IMR-90 (cell line): ENCODE results near the gene TNFRSF4. TPM values are rescaled to one million over a fixed set of nuclear protein-coding genes. Genes with fewer than 3 reads are reported as not detected.
A peak's percentile ranks its signal among the peaks of the same experiment; 100 is the strongest.

Source experiments
- ATAC-seq: fragments of 200-7000 bp; cut with Tn5 transposase; 2 replicates; pipeline ENCODE4 v1.9.1; 2020; ENCODE audit warnings: low read depth, mild to moderate bottlenecking, moderate library complexity
- BruUV-seq: library from RNA; stranded (reverse); fragments of 400-500 nt; replicated peaks from 2 replicates; lab custom pipeline; 2021; lab: Mats Ljungman, UMichigan
- CTCF ChIA-PET: fragments of 300-600 bp; formaldehyde crosslinking; extraction: SDS; loops from one replicate; lab custom pipeline; 2021; ENCODE audit warnings: antibody characterized with exemption; lab: Yijun Ruan, JAX
- POLR2A ChIA-PET: fragments of 300-600 bp; sonication (Branson Sonifier 250); formaldehyde crosslinking; loops from one replicate; lab custom pipeline; 2022; ENCODE audit warnings: antibody characterized with exemption; ENCODE audit not compliant: unreplicated experiment; lab: Charles Lee
- DNase-seq: peaks from one replicate; pipeline ENCODE4 v3.0.0; 2013
- H2AFZ ChIP-seq: replicated peaks from 2 replicates; pipeline ENCODE3; 2013; ENCODE audit warnings: low read length, mild to moderate bottlenecking; ENCODE audit not compliant: poor library complexity
- H2AK5ac ChIP-seq: 2 replicates; pipeline ENCODE4 v1.6.1; 2013; ENCODE audit warnings: low read depth, low read length, inconsistent platforms
- H2AK9ac ChIP-seq: replicated peaks from 2 replicates; pipeline ENCODE3; 2013; ENCODE audit warnings: mild to moderate bottlenecking, low read depth, low read length, moderate library complexity; ENCODE audit not compliant: poor library complexity
- H2BK120ac ChIP-seq: 2 replicates; pipeline ENCODE4 v1.6.1; 2013; ENCODE audit warnings: low read depth, low read length, inconsistent platforms
- H2BK15ac ChIP-seq: 3 replicates; pipeline ENCODE4 v1.6.1; 2013; ENCODE audit warnings: low read depth, low read length, inconsistent platforms
- H2BK20ac ChIP-seq: 2 replicates; pipeline ENCODE4 v1.6.1; 2013; ENCODE audit warnings: low read depth, mild to moderate bottlenecking, inconsistent platforms, low read length, moderate library complexity
- H2BK5ac ChIP-seq: 2 replicates; pipeline ENCODE4 v1.6.1; 2013; ENCODE audit warnings: mild to moderate bottlenecking, low read depth, low read length, inconsistent platforms; ENCODE audit not compliant: poor library complexity, severe bottlenecking
- H3K14ac ChIP-seq: replicated peaks from 2 replicates; pipeline ENCODE4 v1.6.1; 2013; ENCODE audit warnings: low read depth, low read length, inconsistent platforms
- H3K18ac ChIP-seq: 2 replicates; pipeline ENCODE4 v1.6.1; 2013; ENCODE audit warnings: low read depth, low read length, control low read depth
- H3K23ac ChIP-seq: 2 replicates; pipeline ENCODE4 v1.6.1; 2013; ENCODE audit warnings: low read depth, low read length, inconsistent platforms
- H3K27ac ChIP-seq: 2 replicates; pipeline ENCODE4 v1.5.1; 2013; ENCODE audit warnings: mild to moderate bottlenecking, control low read depth, low read length; ENCODE audit not compliant: insufficient read depth
- H3K27me3 ChIP-seq: 2 replicates; pipeline ENCODE4 v1.6.1; 2013; ENCODE audit warnings: low read length; ENCODE audit not compliant: control insufficient read depth, insufficient read depth
- H3K36me3 ChIP-seq: 2 replicates; pipeline ENCODE4 v1.6.1; 2013; ENCODE audit warnings: low read length, mixed read lengths; ENCODE audit not compliant: control insufficient read depth, insufficient read depth
- H3K4ac ChIP-seq: 2 replicates; pipeline ENCODE4 v1.6.1; 2013; ENCODE audit warnings: low read depth, low read length, inconsistent platforms
- H3K4me1 ChIP-seq: 2 replicates; pipeline ENCODE4 v1.6.1; 2013; ENCODE audit warnings: low read length, mixed read lengths; ENCODE audit not compliant: control insufficient read depth, insufficient read depth
- H3K4me2 ChIP-seq: 2 replicates; pipeline ENCODE4 v1.6.1; 2013; ENCODE audit warnings: low read depth, mild to moderate bottlenecking, control low read depth, low read length, moderate library complexity
- H3K4me3 ChIP-seq: 2 replicates; pipeline ENCODE4 v1.5.1; 2013; ENCODE audit warnings: low read depth, mild to moderate bottlenecking, control low read depth, low read length, moderate library complexity; ENCODE audit not compliant: insufficient read depth
- H3K56ac ChIP-seq: 2 replicates; pipeline ENCODE4 v1.6.1; 2013; ENCODE audit warnings: low read length, inconsistent platforms; ENCODE audit not compliant: insufficient read depth; ENCODE audit errors: extremely low read depth
- H3K79me1 ChIP-seq, 2 experiments: 2 replicates each; pipeline ENCODE4 v1.6.1; 2013; ENCODE audit warnings: low read length in 2 of 2, inconsistent platforms in 1 of 2, low read depth in 1 of 2
- H3K9ac ChIP-seq: 2 replicates; pipeline ENCODE4 v1.6.1; 2013; ENCODE audit warnings: low read depth, low read length, control low read depth
- H3K9me1 ChIP-seq: 2 replicates; pipeline ENCODE4 v1.6.1; 2013; ENCODE audit warnings: low read length, inconsistent platforms; ENCODE audit not compliant: insufficient read depth
- H3K9me3 ChIP-seq: 2 replicates; pipeline ENCODE4 v1.6.1; 2013; ENCODE audit warnings: low read length; ENCODE audit not compliant: control insufficient read depth, insufficient read depth
- H4K20me1 ChIP-seq: 2 replicates; pipeline ENCODE4 v1.6.1; 2013; ENCODE audit warnings: low read length, inconsistent platforms; ENCODE audit not compliant: insufficient read depth
- H4K5ac ChIP-seq: 2 replicates; pipeline ENCODE4 v1.6.1; 2013; ENCODE audit warnings: mild to moderate bottlenecking, low read depth, low read length, control low read depth
- H4K8ac ChIP-seq, 2 experiments: 2 replicates each; pipeline ENCODE4 v1.6.1; 2013; ENCODE audit warnings: low read depth in 2 of 2, low read length in 2 of 2, control low read depth in 1 of 2, inconsistent platforms in 1 of 2
- H4K91ac ChIP-seq: 2 replicates; pipeline ENCODE4 v1.6.1; 2013; ENCODE audit warnings: low read depth, low read length, inconsistent platforms; ENCODE audit not compliant: insufficient read depth
- BHLHE40 ChIP-seq: fragments of 150-350 bp; IDR thresholded peaks from 2 replicates; pipeline ENCODE4 v1.6.1; 2016; ENCODE audit warnings: mild to moderate bottlenecking, low read depth, low read length
- CEBPB ChIP-seq: IDR thresholded peaks from 2 replicates; pipeline ENCODE4 v1.6.1; 2012; ENCODE audit warnings: low read depth, low read length, improper control_type of control experiment
- CHD1 ChIP-seq: IDR thresholded peaks from 2 replicates; pipeline ENCODE4 v1.6.1; 2012; ENCODE audit warnings: low read depth, low read length, improper control_type of control experiment
- ELK1 ChIP-seq: fragments of 150-350 bp; IDR thresholded peaks from 2 replicates; pipeline ENCODE4 v1.6.1; 2016; ENCODE audit warnings: low read depth, mild to moderate bottlenecking, low read length, moderate library complexity, borderline replicate concordance
- FOS ChIP-seq: fragments of 150-350 bp; IDR thresholded peaks from 2 replicates; pipeline ENCODE4 v1.6.1; 2016; ENCODE audit warnings: low read depth, low read length
- MAFK ChIP-seq: IDR thresholded peaks from 2 replicates; pipeline ENCODE4 v1.6.1; 2012; ENCODE audit warnings: low read depth, low read length, improper control_type of control experiment
- MAZ ChIP-seq: IDR thresholded peaks from 2 replicates; pipeline ENCODE4 v1.6.1; 2012; ENCODE audit warnings: low read depth, mild to moderate bottlenecking, low read length, improper control_type of control experiment, moderate library complexity, borderline replicate concordance
- MXI1 ChIP-seq: IDR thresholded peaks from 2 replicates; pipeline ENCODE4 v1.6.1; 2012; ENCODE audit warnings: low read depth, mild to moderate bottlenecking, low read length, moderate library complexity, borderline replicate concordance
- NFE2L2 ChIP-seq: fragments of 150-350 bp; IDR thresholded peaks from 2 replicates; pipeline ENCODE4 v1.6.1; 2016; ENCODE audit warnings: low read depth, mild to moderate bottlenecking, low read length
- POLR2A ChIP-seq: IDR thresholded peaks from 2 replicates; pipeline ENCODE4 v1.6.1; 2012; ENCODE audit warnings: mild to moderate bottlenecking, low read depth, low read length
- RAD21 ChIP-seq: IDR thresholded peaks from 2 replicates; pipeline ENCODE4 v1.6.1; 2012; ENCODE audit warnings: low read length, improper control_type of control experiment
- RCOR1 ChIP-seq: IDR thresholded peaks from 2 replicates; pipeline ENCODE4 v1.6.1; 2012; ENCODE audit warnings: mild to moderate bottlenecking, low read length, improper control_type of control experiment; ENCODE audit not compliant: insufficient replicate concordance
- RFX5 ChIP-seq: IDR thresholded peaks from 2 replicates; pipeline ENCODE4 v1.8.0; 2012; ENCODE audit warnings: low read depth, mild to moderate bottlenecking, low read length, moderate library complexity
- SMC3 ChIP-seq: fragments of 150-350 bp; IDR thresholded peaks from 2 replicates; pipeline ENCODE4 v1.6.1; 2016; ENCODE audit warnings: low read depth, mild to moderate bottlenecking, antibody characterized with exemption, low read length, moderate library complexity
- WGBS, 2 experiments: methylation state at CpG; one replicate each; pipeline versions ENCODE4 v1.1.5 to v1.1.7; 2013; ENCODE audit warnings: missing lambda C conversion rate in 2 of 2; ENCODE audit not compliant: insufficient read length in 1 of 2; ENCODE audit errors: extremely low coverage in 2 of 2; 5-methylcytosine and 5-hydroxymethylcytosine counted together
- dilution Hi-C: fragments of 300-500 bp; cut with HindIII; formaldehyde crosslinking; loops from one replicate; pipeline ENCODE4 v1.14.3; 2018; ENCODE audit warnings: low sequenced_read_pairs; ENCODE audit not compliant: unreplicated experiment
- in situ Hi-C: fragments of 300-500 bp; cut with MboI; formaldehyde crosslinking; loops from 3 replicates; pipeline ENCODE4 v1.14.3; 2019; ENCODE audit warnings: low sequenced_read_pairs, inconsistent platforms, mixed read lengths
- intact Hi-C: fragments of 100-400 bp; cut with micrococcal nuclease; formaldehyde crosslinking; loops from 2 replicates; pipeline ENCODE4 v1.10.0; 2022
- polyA plus RNA-seq, 3 experiments: library from polyadenylated mRNA; depleted of rRNA; stranded (reverse); fragments of >200 nt; gene quantifications; 2 replicates each; pipeline ENCODE4 v1.2.3, GENCODE V29; 2012; ENCODE audit warnings: low replicate concordance in 1 of 3
- total RNA-seq: library from RNA; depleted of rRNA; stranded (reverse); fragments of >200 nt; gene quantifications from 2 replicates; pipeline ENCODE4 v1.2.3, GENCODE V29; 2012
- TF ChIP-seq, protein P1 (sequence below): conservative IDR thresholded peaks from 2 replicates; pipeline ENCODE4 v1.5.1; 2012; ENCODE audit warnings: mild to moderate bottlenecking, low read depth, low read length, improper control_type of control experiment
- TF ChIP-seq, protein P2 (sequence below): fragments of 150-350 bp; IDR thresholded peaks from 2 replicates; pipeline ENCODE4 v1.6.1; 2017; ENCODE audit warnings: mild to moderate bottlenecking, antibody characterized with exemption, low read length, low read depth

Gene TNFRSF4
- total and polyA plus RNA-seq, 2 of the 4 experiments (the other 2 are of a cell fraction), result 0.15 TPM; not detected in 1

DNA sequence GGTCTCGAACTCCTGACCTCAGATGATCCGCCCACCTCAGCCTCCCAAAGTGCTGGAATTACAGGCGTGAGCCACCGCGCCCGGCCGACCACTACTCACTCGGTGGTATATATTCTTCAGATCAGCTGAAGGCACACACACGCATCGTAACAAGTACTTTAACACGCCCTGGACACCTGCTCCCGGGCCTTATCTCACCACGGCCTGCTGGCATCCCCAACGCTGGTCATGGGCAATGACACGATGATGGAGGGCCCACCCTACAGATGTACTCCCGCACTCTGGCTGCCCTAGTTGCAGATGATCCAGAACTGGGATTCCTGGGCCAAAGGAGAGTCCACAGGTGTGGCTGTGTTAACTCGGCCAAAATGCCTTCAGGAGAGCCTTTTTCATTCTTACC, 48.1 kb upstream of the TNFRSF4 start:
- ChIA-PET CTCF (no interaction called here), POLR2A (no interaction called here)

More for the DNA sequence above, 48.1 kb upstream of the TNFRSF4 start:
- Histone ChIP-seq H2AK9ac (no peak overlapping the region), H4K5ac (peak overlapping the region; percentile 12; the same call in 1 of the 2 replicates), H2BK15ac (no peak overlapping the region), H4K8ac (no peak overlapping the region; a peak in 1 of 4 replicates), H3K36me3 (peaks cover 54% of the 10 kb centered on the region), H3K18ac (no peak overlapping the region), H2BK20ac (peak overlapping the region; percentile 63; the same call in 1 of the 2 replicates), H3K27me3 (no peaks in the 10 kb centered on the region), H2BK5ac (peak overlapping the region; percentile 100), H3K9me3 (no peaks in the 10 kb centered on the region), H3K9me1 (peaks cover 29% of the 10 kb centered on the region), H3K4me3 (no peak overlapping the region), H2AFZ (no peak overlapping the region), H3K56ac (no peak overlapping the region), H3K79me1 (peaks cover 32 to 73% of the 10 kb centered on the region in 2 experiments), H3K23ac (no peak overlapping the region), H3K9ac (no peak overlapping the region), H3K4ac (peak overlapping the region; percentile 97), H2BK120ac (peak overlapping the region; percentile 99; the same call in 1 of the 2 replicates), H3K4me1 (peaks cover 43% of the 10 kb centered on the region), H4K20me1 (peaks cover 13% of the 10 kb centered on the region), H3K14ac (no peak overlapping the region; the same call in 1 of the 2 replicates), H2AK5ac (peak overlapping the region; percentile 85; the same call in 1 of the 2 replicates), H3K4me2 (no peak overlapping the region), H3K27ac (peak overlapping the region; percentile 98), H4K91ac (peak overlapping the region; percentile 85)
- DNase-seq (no peak), ATAC-seq (no peak)
- dilution Hi-C loops, result no loop called here
- no TSS peak for BruUV-seq
- intact Hi-C loops, result no loop called here
- no peak for TF ChIP-seq CEBPB
- TF ChIP-seq MAZ, result no peak
- no peak for TF ChIP-seq POLR2A
- TF ChIP-seq, protein P1, sequence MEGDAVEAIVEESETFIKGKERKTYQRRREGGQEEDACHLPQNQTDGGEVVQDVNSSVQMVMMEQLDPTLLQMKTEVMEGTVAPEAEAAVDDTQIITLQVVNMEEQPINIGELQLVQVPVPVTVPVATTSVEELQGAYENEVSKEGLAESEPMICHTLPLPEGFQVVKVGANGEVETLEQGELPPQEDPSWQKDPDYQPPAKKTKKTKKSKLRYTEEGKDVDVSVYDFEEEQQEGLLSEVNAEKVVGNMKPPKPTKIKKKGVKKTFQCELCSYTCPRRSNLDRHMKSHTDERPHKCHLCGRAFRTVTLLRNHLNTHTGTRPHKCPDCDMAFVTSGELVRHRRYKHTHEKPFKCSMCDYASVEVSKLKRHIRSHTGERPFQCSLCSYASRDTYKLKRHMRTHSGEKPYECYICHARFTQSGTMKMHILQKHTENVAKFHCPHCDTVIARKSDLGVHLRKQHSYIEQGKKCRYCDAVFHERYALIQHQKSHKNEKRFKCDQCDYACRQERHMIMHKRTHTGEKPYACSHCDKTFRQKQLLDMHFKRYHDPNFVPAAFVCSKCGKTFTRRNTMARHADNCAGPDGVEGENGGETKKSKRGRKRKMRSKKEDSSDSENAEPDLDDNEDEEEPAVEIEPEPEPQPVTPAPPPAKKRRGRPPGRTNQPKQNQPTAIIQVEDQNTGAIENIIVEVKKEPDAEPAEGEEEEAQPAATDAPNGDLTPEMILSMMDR, result no peak
- no peak for TF ChIP-seq RFX5
- no peak for TF ChIP-seq RCOR1
- TF ChIP-seq FOS, result no peak
- TF ChIP-seq SMC3, result no peak
- TF ChIP-seq MAFK, result no peak
- TF ChIP-seq RAD21, result no peak
- TF ChIP-seq MXI1, result no peak
- TF ChIP-seq NFE2L2, result no peak
- TF ChIP-seq ELK1, result no peak
- no peak for TF ChIP-seq BHLHE40
- no peak for TF ChIP-seq CHD1
- TF ChIP-seq, protein P2, sequence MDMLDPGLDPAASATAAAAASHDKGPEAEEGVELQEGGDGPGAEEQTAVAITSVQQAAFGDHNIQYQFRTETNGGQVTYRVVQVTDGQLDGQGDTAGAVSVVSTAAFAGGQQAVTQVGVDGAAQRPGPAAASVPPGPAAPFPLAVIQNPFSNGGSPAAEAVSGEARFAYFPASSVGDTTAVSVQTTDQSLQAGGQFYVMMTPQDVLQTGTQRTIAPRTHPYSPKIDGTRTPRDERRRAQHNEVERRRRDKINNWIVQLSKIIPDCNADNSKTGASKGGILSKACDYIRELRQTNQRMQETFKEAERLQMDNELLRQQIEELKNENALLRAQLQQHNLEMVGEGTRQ, result no peak
- in situ Hi-C loops, result no loop called here
- WGBS, 2 experiments, result 95% methylated on average over 14 of the region's 17 CpGs; no CpG with 5 or more reads in 1 of the 2 experiments
